ENCODE data around the gene TFPI2. TPM values are rescaled to one million over a fixed set of nuclear protein-coding genes. Genes with fewer than 3 reads are reported as not detected.
"Not testable (repeated sequence)": the region's sequence is repeated elsewhere in the genome, so short reads cannot be mapped to it uniquely, and the experiment has no call there.

Gene TFPI2
- not detected for polyA plus RNA-seq

- Mint-ChIP-seq H3K4me1 (peaks cover 9 to 14% (median 13%) of the 10 kb centered on the region in 3 donors), H3K27ac (peak within 1 kb of the TSS in 2 of 3 donors; percentile 55 to 59), H3K36me3 (no peaks in the 10 kb centered on the region), H3K4me3 (peak within 1 kb of the TSS; percentile 85 to 96 (median 89)), H3K27me3 (peaks cover 38% of the 10 kb centered on the region), H3K9me3 (no peaks in the 10 kb centered on the region)
These were observed at the start of gene TFPI2 for GRCh38 chr7:93890464-93891068. TFPI2 (minus strand) TSS chr7:93890753; CDS start chr7:93890678, 75 bp downstream.

GRCh38 chr7:93938293-93938692, 47.7 kb upstream of the TFPI2 start:
- Mint-ChIP-seq H3K36me3 (no peaks in the 10 kb centered on the region), H3K27me3 (peaks cover 2% of the 10 kb centered on the region), H3K4me1 (peaks cover 0 to 4% (median 3%) of the 10 kb centered on the region in 3 donors), H3K9me3 (peaks cover 0 to 6% (median 1%) of the 10 kb centered on the region in 3 donors), H3K4me3 (no peak overlapping the region), H3K27ac (no peak overlapping the region)

GRCh38 chr7:93937818-93938217, 47.3 kb upstream of the TFPI2 start:
- Mint-ChIP-seq H3K4me1 (peaks cover 0 to 4% (median 0%) of the 10 kb centered on the region in 3 donors), H3K27ac (no peak overlapping the region), H3K36me3 (no peaks in the 10 kb centered on the region), H3K27me3 (peaks cover 3% of the 10 kb centered on the region), H3K9me3 (peaks cover 0 to 4% (median 1%) of the 10 kb centered on the region in 3 donors), H3K4me3 (no peak overlapping the region)

GRCh38 chr7:93935102-93935501, 44.5 kb upstream of the TFPI2 start:
- no peak overlapping the region for H3K27ac Mint-ChIP-seq
- no peaks in the 10 kb centered on the region for H3K36me3 Mint-ChIP-seq
- H3K9me3 Mint-ChIP-seq, result peaks cover 0 to 3% (median 0%) of the 10 kb centered on the region in 3 donors
- peaks cover 0 to 5% (median under 1%) of the 10 kb centered on the region in 3 donors for H3K4me1 Mint-ChIP-seq
- no peak overlapping the region for H3K4me3 Mint-ChIP-seq
- H3K27me3 Mint-ChIP-seq, result peaks cover 4% of the 10 kb centered on the region

GRCh38 chr7:93933156-93933555, 42.6 kb upstream of the TFPI2 start:
- no peak overlapping the region for H3K4me3 Mint-ChIP-seq
- H3K4me1 Mint-ChIP-seq, result peaks cover 0 to 2% (median 1%) of the 10 kb centered on the region in 3 donors
- H3K27ac Mint-ChIP-seq, result no peak overlapping the region
- no peaks in the 10 kb centered on the region for H3K36me3 Mint-ChIP-seq
- peaks cover 0 to 3% (median 0%) of the 10 kb centered on the region in 3 donors for H3K9me3 Mint-ChIP-seq
- H3K27me3 Mint-ChIP-seq, result peaks cover 5% of the 10 kb centered on the region

GRCh38 chr7:93931655-93932054, 41.1 kb upstream of the TFPI2 start:
- H3K4me3 Mint-ChIP-seq, result no peak overlapping the region
- H3K27me3 Mint-ChIP-seq, result peaks cover 2% of the 10 kb centered on the region
- H3K9me3 Mint-ChIP-seq, result no peaks in the 10 kb centered on the region
- H3K36me3 Mint-ChIP-seq, result no peaks in the 10 kb centered on the region
- H3K4me1 Mint-ChIP-seq, result peaks cover 0 to 2% (median 1%) of the 10 kb centered on the region in 3 donors
- no peak overlapping the region for H3K27ac Mint-ChIP-seq

GRCh38 chr7:93927585-93927984, 37.0 kb upstream of the TFPI2 start:
- no peak overlapping the region for H3K27ac Mint-ChIP-seq
- no peaks in the 10 kb centered on the region for H3K36me3 Mint-ChIP-seq
- H3K27me3 Mint-ChIP-seq, result peaks cover 1% of the 10 kb centered on the region
- no peaks in the 10 kb centered on the region for H3K9me3 Mint-ChIP-seq
- peaks cover 2 to 5% (median 4%) of the 10 kb centered on the region in 3 donors for H3K4me1 Mint-ChIP-seq
- H3K4me3 Mint-ChIP-seq, result no peak overlapping the region

GRCh38 chr7:93926800-93927199, 36.2 kb upstream of the TFPI2 start:
- Mint-ChIP-seq H3K27me3 (peaks cover 7% of the 10 kb centered on the region), H3K4me1 (peaks cover 2 to 5% (median 4%) of the 10 kb centered on the region in 3 donors), H3K27ac (no peak overlapping the region), H3K4me3 (no peak overlapping the region), H3K9me3 (no peaks in the 10 kb centered on the region), H3K36me3 (no peaks in the 10 kb centered on the region)

GRCh38 chr7:93923942-93924341, 33.4 kb upstream of the TFPI2 start:
- no peaks in the 10 kb centered on the region for H3K36me3 Mint-ChIP-seq
- H3K4me3 Mint-ChIP-seq, result no peak overlapping the region
- H3K27ac Mint-ChIP-seq, result no peak overlapping the region
- no peaks in the 10 kb centered on the region for H3K9me3 Mint-ChIP-seq
- peaks cover 14% of the 10 kb centered on the region for H3K27me3 Mint-ChIP-seq
- peaks cover 0 to 9% (median 6%) of the 10 kb centered on the region in 3 donors for H3K4me1 Mint-ChIP-seq

- H3K27me3 Mint-ChIP-seq, result peaks cover 14% of the 10 kb centered on the region
- H3K4me3 Mint-ChIP-seq, result peak overlapping the region in 1 of 4 donors; percentile 28
- peaks cover 0 to 9% (median 6%) of the 10 kb centered on the region in 3 donors for H3K4me1 Mint-ChIP-seq
- H3K9me3 Mint-ChIP-seq, result no peaks in the 10 kb centered on the region
- no peaks in the 10 kb centered on the region for H3K36me3 Mint-ChIP-seq
- H3K27ac Mint-ChIP-seq, result no peak overlapping the region
These were observed 32.7 kb upstream of the TFPI2 start for GRCh38 chr7:93923296-93923695.

- peaks cover 0 to 9% (median 6%) of the 10 kb centered on the region in 3 donors for H3K4me1 Mint-ChIP-seq
- no peaks in the 10 kb centered on the region for H3K36me3 Mint-ChIP-seq
- peaks cover 15% of the 10 kb centered on the region for H3K27me3 Mint-ChIP-seq
- peak within 1 kb of the TSS; percentile 74 to 92 (median 84) for H3K4me3 Mint-ChIP-seq
- H3K27ac Mint-ChIP-seq, result no peak within 1 kb of the TSS
- H3K9me3 Mint-ChIP-seq, result no peaks in the 10 kb centered on the region
These were observed 31.3 kb upstream of the TFPI2 start, which contains the start of gene GNG11 for GRCh38 chr7:93921607-93922566. GNG11 (plus strand) TSS chr7:93921735; CDS start chr7:93922138, 403 bp downstream.

GRCh38 chr7:93921186-93921585, 30.6 kb upstream of the TFPI2 start:
- Mint-ChIP-seq H3K27me3 (peaks cover 15% of the 10 kb centered on the region), H3K9me3 (no peaks in the 10 kb centered on the region), H3K36me3 (no peaks in the 10 kb centered on the region), H3K27ac (no peak overlapping the region), H3K4me3 (peak overlapping the region; percentile 74 to 92 (median 84)), H3K4me1 (peaks cover 0 to 9% (median 6%) of the 10 kb centered on the region in 3 donors)

GRCh38 chr7:93920496-93921182, 30.1 kb upstream of the TFPI2 start:
- Mint-ChIP-seq H3K4me1 (peaks cover 0 to 9% (median 6%) of the 10 kb centered on the region in 3 donors), H3K27ac (no peak overlapping the region), H3K36me3 (no peaks in the 10 kb centered on the region), H3K9me3 (no peaks in the 10 kb centered on the region), H3K27me3 (peaks cover 15% of the 10 kb centered on the region), H3K4me3 (peak overlapping the region in 2 of 4 donors; percentile 48 to 60)

GRCh38 chr7:93916315-93916714, 25.8 kb upstream of the TFPI2 start:
- not testable (repeated sequence) for H3K9me3 Mint-ChIP-seq, H3K4me1 Mint-ChIP-seq, H3K27me3 Mint-ChIP-seq, H3K27ac Mint-ChIP-seq, H3K36me3 Mint-ChIP-seq, H3K4me3 Mint-ChIP-seq

- H3K4me3 Mint-ChIP-seq, H3K4me1 Mint-ChIP-seq, H3K27me3 Mint-ChIP-seq, H3K9me3 Mint-ChIP-seq, H3K36me3 Mint-ChIP-seq, H3K27ac Mint-ChIP-seq: not testable (repeated sequence)
These were observed 25.3 kb upstream of the TFPI2 start for GRCh38 chr7:93915888-93916287.

All from IgD-negative memory B cell (primary cell).